Measurements from ENCODE around the gene ARIH2.
A peak's percentile ranks its signal among the peaks of the same experiment; 100 is the strongest.

The ARIH2 gene

Small RNA genes within 50 kb of the gene (small RNA-seq; reads per million reads assigned to genes)
- 17,729 reads per million, percentile 100 among the genes with 10 or more reads in this experiment for gene MIR191
- 719 reads per million, percentile 99 among the genes with 10 or more reads in this experiment for gene MIR425

Data from skeletal muscle satellite cell (primary cell).